GM21367 (cell line): ENCODE data around the gene TP73.
"Not testable (repeated sequence)": the region's sequence is repeated elsewhere in the genome, so short reads cannot be mapped to it uniquely, and the experiment has no call there.

ENCODE experiments used
- ATAC-seq: cut with Tn5 transposase; IDR thresholded peaks from one replicate; pipeline ENCODE4 v1.9.1; 2021; ENCODE audit not compliant: unreplicated experiment

The TP73 gene

GRCh38 chr1:3740752-3741151 is 88.4 kb downstream of the TP73 start:
- ATAC-seq, result no peak

GRCh38 chr1:3741566-3742438 is 89.5 kb downstream of the TP73 start:
- no peak for ATAC-seq

GRCh38 chr1:3742439-3743298 is 90.4 kb downstream of the TP73 start:
- ATAC-seq, result no peak

GRCh38 chr1:3743421-3743820 is 91.1 kb downstream of the TP73 start:
- ATAC-seq, result no peak

GRCh38 chr1:3743826-3744225 is 91.5 kb downstream of the TP73 start:
- no peak for ATAC-seq

- ATAC-seq, result no peak
These were observed 92.3 kb downstream of the TP73 start for GRCh38 chr1:3744646-3745045.

- no peak for ATAC-seq
These were observed 92.8 kb downstream of the TP73 start for GRCh38 chr1:3745071-3745470.

- ATAC-seq, result no peak
These were observed 93.5 kb downstream of the TP73 start for GRCh38 chr1:3745590-3746381.

GRCh38 chr1:3746389-3746829 is 94.1 kb downstream of the TP73 start:
- ATAC-seq, result no peak

GRCh38 chr1:3746830-3747521 is 94.7 kb downstream of the TP73 start:
- no peak for ATAC-seq

GRCh38 chr1:3747522-3747848 is 95.2 kb downstream of the TP73 start:
- no peak for ATAC-seq

- no peak for ATAC-seq
These were observed 95.6 kb downstream of the TP73 start for GRCh38 chr1:3747903-3748302.

GRCh38 chr1:3748316-3748900 is 96.1 kb downstream of the TP73 start:
- ATAC-seq, result not testable (repeated sequence)

GRCh38 chr1:3749512-3749911 is 97.2 kb downstream of the TP73 start:
- no peak for ATAC-seq

- no peak for ATAC-seq
These were observed 98.4 kb downstream of the TP73 start for GRCh38 chr1:3750741-3751140.

GRCh38 chr1:3752400-3752945 is 100.2 kb downstream of the TP73 start, which contains the start of gene CCDC27:
Gene CCDC27, plus strand, starts transcription at chr1:3752450. Its CDS starts 32 bp downstream, at chr1:3752482.
- no peak for ATAC-seq

GRCh38 chr1:3753656-3754454 is 101.5 kb downstream of the TP73 start:
- ATAC-seq, result no peak

GRCh38 chr1:3756394-3756793 is 104.1 kb downstream of the TP73 start:
- ATAC-seq, result no peak

- ATAC-seq, result no peak
These were observed 106.8 kb downstream of the TP73 start for GRCh38 chr1:3759164-3759563.
